GM18909 (cell line): Measurements from ENCODE around the gene PRKD1.

Experiments
- ATAC-seq: cut with Tn5 transposase; IDR thresholded peaks from one replicate; pipeline ENCODE4 v1.9.1; 2021; ENCODE audit warnings: mild to moderate bottlenecking; ENCODE audit not compliant: unreplicated experiment, poor library complexity

Gene PRKD1

GRCh38 chr14:29927376-29928116, at the start of gene PRKD1:
TSS of gene PRKD1 (minus strand) at chr14:29927847.
- ATAC-seq, result peak; percentile 50

GRCh38 chr14:29971101-29971500, 43.5 kb upstream of the PRKD1 start:
- no peak for ATAC-seq

- no peak for ATAC-seq
Measured at GRCh38 chr14:29955087-29955486, 27.4 kb upstream of the PRKD1 start.

GRCh38 chr14:29953501-29953900, 25.9 kb upstream of the PRKD1 start:
- ATAC-seq, result no peak

- no peak for ATAC-seq
Measured at GRCh38 chr14:29944091-29944490, 16.4 kb upstream of the PRKD1 start.

GRCh38 chr14:29941401-29941800, 13.8 kb upstream of the PRKD1 start:
- no peak for ATAC-seq

- ATAC-seq, result no peak
Measured at GRCh38 chr14:29940482-29940881, 12.8 kb upstream of the PRKD1 start.

GRCh38 chr14:29937116-29937515, 9.5 kb upstream of the PRKD1 start:
- ATAC-seq, result no peak

- no peak for ATAC-seq
Measured at GRCh38 chr14:29930283-29930682, 2.6 kb upstream of the PRKD1 start.

GRCh38 chr14:29928117-29928640, 532 bp upstream of the PRKD1 start:
- no peak for ATAC-seq

- peak; percentile 55 for ATAC-seq
Measured at GRCh38 chr14:29926701-29927375, 809 bp downstream of the PRKD1 start.

GRCh38 chr14:29926228-29926627, 1.4 kb downstream of the PRKD1 start:
- no peak for ATAC-seq

GRCh38 chr14:29925736-29926135, 1.9 kb downstream of the PRKD1 start:
- no peak for ATAC-seq

GRCh38 chr14:29925101-29925722, 2.4 kb downstream of the PRKD1 start:
- no peak for ATAC-seq

- no peak for ATAC-seq
Measured at GRCh38 chr14:29919845-29920244, 7.8 kb downstream of the PRKD1 start.

GRCh38 chr14:29918981-29919380, 8.7 kb downstream of the PRKD1 start:
- ATAC-seq, result no peak

GRCh38 chr14:29913566-29913965, 14.1 kb downstream of the PRKD1 start:
- ATAC-seq, result no peak

GRCh38 chr14:29911810-29912209, 15.8 kb downstream of the PRKD1 start:
- no peak for ATAC-seq

- no peak for ATAC-seq
Measured at GRCh38 chr14:29908652-29909577, 18.7 kb downstream of the PRKD1 start.

- no peak for ATAC-seq
Measured at GRCh38 chr14:29906256-29906870, 21.3 kb downstream of the PRKD1 start.
